Transverse colon (tissue), 4 donors: ENCODE data around the gene PROSER1.

ENCODE experiments used
- EP300 ChIP-seq: sonication (generic); formaldehyde crosslinking; IDR thresholded peaks from one replicate; pipeline ENCODE4 v1.6.1; 2017; ENCODE audit warnings: antibody characterized with exemption, low read depth
- POLR2AphosphoS5 ChIP-seq, 3 donors: sonication (generic); formaldehyde crosslinking; IDR thresholded peaks; one replicate each; pipeline ENCODE4 v1.6.1; 2016; ENCODE audit warnings: antibody characterized with exemption in 3 of 3
- TF ChIP-seq, protein P1 (sequence below), 5 experiments: fragments of 200-600 bp in 3 of 5; fragments of 450-650 bp in 2 of 5; sonication (generic) in 3 of 5; IDR thresholded peaks; 1 replicate in 2 of 5; 2 replicates in 3 of 5; pipeline ENCODE4 v1.5.1; 2016 to 2017; ENCODE audit warnings: antibody characterized with exemption in 5 of 5, inconsistent platforms in 3 of 5, mild to moderate bottlenecking in 2 of 5, moderate library complexity in 1 of 5

- TF ChIP-seq, protein P1, sequence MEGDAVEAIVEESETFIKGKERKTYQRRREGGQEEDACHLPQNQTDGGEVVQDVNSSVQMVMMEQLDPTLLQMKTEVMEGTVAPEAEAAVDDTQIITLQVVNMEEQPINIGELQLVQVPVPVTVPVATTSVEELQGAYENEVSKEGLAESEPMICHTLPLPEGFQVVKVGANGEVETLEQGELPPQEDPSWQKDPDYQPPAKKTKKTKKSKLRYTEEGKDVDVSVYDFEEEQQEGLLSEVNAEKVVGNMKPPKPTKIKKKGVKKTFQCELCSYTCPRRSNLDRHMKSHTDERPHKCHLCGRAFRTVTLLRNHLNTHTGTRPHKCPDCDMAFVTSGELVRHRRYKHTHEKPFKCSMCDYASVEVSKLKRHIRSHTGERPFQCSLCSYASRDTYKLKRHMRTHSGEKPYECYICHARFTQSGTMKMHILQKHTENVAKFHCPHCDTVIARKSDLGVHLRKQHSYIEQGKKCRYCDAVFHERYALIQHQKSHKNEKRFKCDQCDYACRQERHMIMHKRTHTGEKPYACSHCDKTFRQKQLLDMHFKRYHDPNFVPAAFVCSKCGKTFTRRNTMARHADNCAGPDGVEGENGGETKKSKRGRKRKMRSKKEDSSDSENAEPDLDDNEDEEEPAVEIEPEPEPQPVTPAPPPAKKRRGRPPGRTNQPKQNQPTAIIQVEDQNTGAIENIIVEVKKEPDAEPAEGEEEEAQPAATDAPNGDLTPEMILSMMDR (IDR thresholded peaks at IDR 0.05) = no peak
- no peak for TF ChIP-seq POLR2AphosphoS5 (IDR thresholded peaks at IDR 0.05)
- TF ChIP-seq EP300 = no peak
These were observed 2.7 kb downstream of the PROSER1 start for GRCh38 chr13:39035204-39035603.
